Fibroblast of pulmonary artery (primary cell): ENCODE results near the gene ORM2.

Experiments
- DNase-seq: peaks from one replicate; pipeline ENCODE4 v3.0.0-alpha.2; 2010; ENCODE audit warnings: low read depth
- H3K4me3 ChIP-seq: replicated peaks from 2 replicates; pipeline ENCODE4 v1.5.1; 2011; ENCODE audit warnings: low read depth, mild to moderate bottlenecking, control low read depth, low read length, moderate library complexity
- CTCF ChIP-seq: IDR thresholded peaks from 2 replicates; pipeline ENCODE4 v1.5.1; 2011; ENCODE audit warnings: mild to moderate bottlenecking, control low read depth, low read length, inconsistent platforms; ENCODE audit errors: missing control alignments

The ORM2 gene

GRCh38 chr9:114371973-114372917 is 42.6 kb downstream of the ORM2 start:
- no peak overlapping the region for H3K4me3 ChIP-seq
- TF ChIP-seq CTCF, result no peak
- DNase-seq, result peak; percentile 54

- no peak for DNase-seq
- TF ChIP-seq CTCF, result no peak
- H3K4me3 ChIP-seq, result no peak overlapping the region
Observed at GRCh38 chr9:114372921-114373448, 43.3 kb downstream of the ORM2 start.

- no peak for TF ChIP-seq CTCF
- DNase-seq, result no peak
- no peak overlapping the region for H3K4me3 ChIP-seq
Observed at GRCh38 chr9:114373960-114374730, 44.5 kb downstream of the ORM2 start.

- DNase-seq, result no peak
- H3K4me3 ChIP-seq, result no peak overlapping the region
- TF ChIP-seq CTCF, result no peak
Observed at GRCh38 chr9:114374936-114375335, 45.3 kb downstream of the ORM2 start.

GRCh38 chr9:114375386-114376175 is 45.9 kb downstream of the ORM2 start:
- no peak for DNase-seq
- no peak for TF ChIP-seq CTCF
- H3K4me3 ChIP-seq, result no peak overlapping the region
